ENCODE measurements around the gene ZNF354C. TPM values are rescaled to one million over a fixed set of nuclear protein-coding genes. Genes with fewer than 3 reads are reported as not detected.

The ZNF354C gene
- total RNA-seq, 1 donor from 2014 or later, result 7.8 TPM

DNA sequence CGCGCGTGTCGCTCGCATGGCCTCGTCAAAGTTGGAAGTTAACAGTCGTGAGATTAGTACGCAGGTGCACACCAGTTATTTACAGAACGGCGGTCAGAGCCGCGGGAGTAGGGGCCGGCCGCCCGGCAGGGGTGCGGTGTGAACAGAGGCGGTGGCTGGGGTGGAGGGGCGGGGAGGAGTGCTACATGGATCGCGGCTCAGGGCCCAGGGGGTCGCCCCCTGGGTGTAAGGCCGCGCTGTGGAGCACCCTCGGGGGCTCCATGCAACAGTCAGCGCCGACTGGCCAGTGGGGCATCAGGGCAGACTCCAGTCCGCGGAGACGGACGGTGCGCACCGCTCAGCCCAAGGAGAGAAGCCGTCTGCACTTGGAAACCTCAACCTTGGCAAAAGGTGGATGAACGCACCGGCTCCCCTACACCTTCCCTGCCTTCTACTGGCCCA, 60.3 kb downstream of the ZNF354C start:
- no peak overlapping the region for H3K27ac Mint-ChIP-seq
- no peak overlapping the region for H3K4me3 Mint-ChIP-seq
- no peaks in the 10 kb centered on the region for H3K36me3 Mint-ChIP-seq
- no peaks in the 10 kb centered on the region for H3K27me3 Mint-ChIP-seq
- no peak for DNase-seq (ENCODE audit: extremely low spot score, unreplicated experiment)
- peaks cover 5% of the 10 kb centered on the region for H3K9me3 Mint-ChIP-seq
- H3K4me1 Mint-ChIP-seq (ENCODE audit: unreplicated experiment), result no peaks in the 10 kb centered on the region
- TF ChIP-seq CTCF (conservative IDR thresholded peaks at IDR 0.05), result no peak

GRCh38 chr5:179120951-179121666, 60.9 kb downstream of the ZNF354C start:
- no peak for TF ChIP-seq CTCF (conservative IDR thresholded peaks at IDR 0.05)
- Mint-ChIP-seq H3K9me3 (peaks cover 5% of the 10 kb centered on the region), H3K4me1 (ENCODE audit: unreplicated experiment) (no peaks in the 10 kb centered on the region), H3K27ac (no peak overlapping the region), H3K4me3 (no peak overlapping the region), H3K27me3 (no peaks in the 10 kb centered on the region), H3K36me3 (no peaks in the 10 kb centered on the region)
- no peak for DNase-seq (ENCODE audit: extremely low spot score, unreplicated experiment)

DNA sequence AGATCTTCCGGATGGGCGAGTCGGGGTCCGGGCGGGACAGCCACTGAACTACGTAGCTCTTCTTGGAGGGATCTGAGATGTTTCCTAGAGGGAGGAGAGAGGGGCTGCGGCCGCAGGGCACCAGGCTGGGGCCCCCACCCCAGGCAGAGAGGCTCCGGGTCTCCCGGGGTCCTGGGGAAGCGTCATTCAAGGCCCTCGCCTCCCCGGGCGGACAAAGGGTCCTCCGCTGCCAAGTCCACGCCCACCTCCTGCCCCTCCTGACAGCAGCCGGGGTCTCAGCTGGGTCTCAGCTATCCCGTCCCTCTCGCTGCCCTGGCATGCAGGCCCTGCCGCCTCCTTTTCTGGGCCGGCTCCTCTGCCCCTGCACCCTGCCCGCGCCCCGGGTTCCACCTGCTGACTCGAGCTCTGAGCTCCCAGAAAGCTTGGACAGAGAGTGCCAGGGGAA, 61.5 kb downstream of the ZNF354C start:
- Mint-ChIP-seq H3K4me1 (ENCODE audit: unreplicated experiment) (no peaks in the 10 kb centered on the region), H3K27ac (no peak overlapping the region), H3K27me3 (no peaks in the 10 kb centered on the region), H3K36me3 (no peaks in the 10 kb centered on the region), H3K9me3 (peaks cover 5% of the 10 kb centered on the region), H3K4me3 (no peak overlapping the region)
- no peak for DNase-seq (ENCODE audit: extremely low spot score, unreplicated experiment)
- no peak for TF ChIP-seq CTCF (conservative IDR thresholded peaks at IDR 0.05)

- no peaks in the 10 kb centered on the region for H3K4me1 Mint-ChIP-seq (ENCODE audit: unreplicated experiment)
- H3K4me3 Mint-ChIP-seq, result no peak overlapping the region
- no peak for TF ChIP-seq CTCF (conservative IDR thresholded peaks at IDR 0.05)
- H3K27me3 Mint-ChIP-seq, result no peaks in the 10 kb centered on the region
- no peak overlapping the region for H3K27ac Mint-ChIP-seq
- no peak for DNase-seq (ENCODE audit: extremely low spot score, unreplicated experiment)
- H3K9me3 Mint-ChIP-seq, result peaks cover 5% of the 10 kb centered on the region
- H3K36me3 Mint-ChIP-seq, result no peaks in the 10 kb centered on the region
Observed at GRCh38 chr5:179122411-179123108, 62.4 kb downstream of the ZNF354C start.

DNA sequence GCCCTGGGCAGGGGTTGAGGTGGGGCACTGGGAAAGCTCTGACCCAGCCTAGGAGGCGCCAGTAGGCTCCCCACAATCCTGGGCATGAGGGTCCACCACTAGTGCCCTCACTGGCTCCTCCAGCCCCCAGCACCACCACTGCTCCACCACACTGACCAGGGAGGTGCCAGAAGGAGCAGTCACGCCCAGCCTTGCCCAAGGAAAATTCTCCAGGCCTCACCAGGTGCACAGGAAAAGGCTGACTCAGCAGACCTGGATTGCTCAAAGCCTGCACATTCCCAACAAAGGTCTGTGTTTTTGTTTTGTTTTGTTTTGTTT, 62.9 kb downstream of the ZNF354C start:
- Mint-ChIP-seq H3K27ac (no peak overlapping the region), H3K4me3 (no peak overlapping the region), H3K36me3 (no peaks in the 10 kb centered on the region), H3K9me3 (peaks cover 5% of the 10 kb centered on the region), H3K27me3 (no peaks in the 10 kb centered on the region), H3K4me1 (ENCODE audit: unreplicated experiment) (no peaks in the 10 kb centered on the region)
- DNase-seq (ENCODE audit: extremely low spot score, unreplicated experiment), result peak; percentile 57
- no peak for TF ChIP-seq CTCF (conservative IDR thresholded peaks at IDR 0.05)

All from type B pancreatic cell (in vitro differentiated cells).